ENCODE results near the gene SWAP70. TPM values are rescaled to one million over a fixed set of nuclear protein-coding genes. Genes with fewer than 3 reads are reported as not detected.
"Not testable (repeated sequence)": the region's sequence is repeated elsewhere in the genome, so short reads cannot be mapped to it uniquely, and the experiment has no call there.

Gene SWAP70
- total and polyA plus RNA-seq, 10 donors: 34.9 to 130 (median 108) TPM

- no peak for TF ChIP-seq POLR2AphosphoS5 (IDR thresholded peaks at IDR 0.05)
- no peak for TF ChIP-seq POLR2A (IDR thresholded peaks at IDR 0.05)
- TF ChIP-seq CTCF (IDR thresholded peaks at IDR 0.05 in 8 of 11, conservative IDR thresholded peaks at IDR 0.05 in 3 of 11): no peak
- Histone ChIP-seq H3K9me3 (no peaks in the 10 kb centered on the region), H3K36me3 (no peaks in the 10 kb centered on the region), H3K4me1 (peaks cover 17 to 86% (median 59%) of the 10 kb centered on the region in 6 donors), H3K27ac (peak overlapping the region in 5 of 8 donors; percentile 90 to 95 (median 92)), H3K4me3 (no peak overlapping the region), H3K27me3 (replicated peaks in 1 of 7) (no peaks in the 10 kb centered on the region)
- DNase-seq: no peak
- WGBS, 5 donors: 90 to 95% (median 92%) methylated on average over 4 of the region's 4 CpGs
- intact Hi-C loops (cut with DNase I; ENCODE audit: low total_unique reads): loop anchor here (5.0 to 10.0 kb wide), 2 partner anchors 48 to 110 kb away; partner anchors contain the start of gene SWAP70
Observed at GRCh38 chr11:9616858-9617257, 47.0 kb upstream of the SWAP70 start.

GRCh38 chr11:9617940-9618339 is 45.9 kb upstream of the SWAP70 start:
- Histone ChIP-seq H3K27me3 (replicated peaks in 1 of 7) (no peaks in the 10 kb centered on the region), H3K27ac (no peak overlapping the region), H3K4me3 (no peak overlapping the region), H3K36me3 (no peaks in the 10 kb centered on the region), H3K4me1 (peaks cover 13 to 75% (median 51%) of the 10 kb centered on the region in 6 donors), H3K9me3 (no peaks in the 10 kb centered on the region)
- no peak for TF ChIP-seq POLR2AphosphoS5 (IDR thresholded peaks at IDR 0.05)
- no peak for TF ChIP-seq POLR2A (IDR thresholded peaks at IDR 0.05)
- no peak for TF ChIP-seq CTCF (IDR thresholded peaks at IDR 0.05 in 8 of 11, conservative IDR thresholded peaks at IDR 0.05 in 3 of 11)
- intact Hi-C loops (cut with DNase I; ENCODE audit: low total_unique reads): loop anchor here (5.0 to 10.0 kb wide), 2 partner anchors 47 to 109 kb away; partner anchors contain the start of gene SWAP70
- DNase-seq: no peak
- WGBS, 5 donors: 90 to 97% (median 93%) methylated on average over 5 of the region's 5 CpGs

GRCh38 chr11:9619004-9619403 is 44.9 kb upstream of the SWAP70 start:
- no peaks in the 10 kb centered on the region for H3K27me3 ChIP-seq (replicated peaks in 1 of 7)
- H3K36me3 ChIP-seq: no peaks in the 10 kb centered on the region
- H3K27ac ChIP-seq: peak overlapping the region in 3 of 8 donors; percentile 19 to 36 (median 30)
- DNase-seq: no peak
- H3K9me3 ChIP-seq: no peaks in the 10 kb centered on the region
- H3K4me3 ChIP-seq: no peak overlapping the region
- WGBS, 5 donors: 93 to 98% (median 96%) methylated on average over 1 of the region's 1 CpG
- peaks cover 13 to 64% (median 41%) of the 10 kb centered on the region in 6 donors for H3K4me1 ChIP-seq
- TF ChIP-seq POLR2A (IDR thresholded peaks at IDR 0.05): no peak
- no peak for TF ChIP-seq POLR2AphosphoS5 (IDR thresholded peaks at IDR 0.05)
- TF ChIP-seq CTCF (IDR thresholded peaks at IDR 0.05 in 8 of 11, conservative IDR thresholded peaks at IDR 0.05 in 3 of 11): no peak
- intact Hi-C loops (cut with DNase I; ENCODE audit: low total_unique reads): loop anchor here (5.0 to 10.0 kb wide), 2 partner anchors 46 to 108 kb away; partner anchors contain the start of gene SWAP70

- peaks cover 11 to 63% (median 39%) of the 10 kb centered on the region in 6 donors for H3K4me1 ChIP-seq
- H3K36me3 ChIP-seq: no peaks in the 10 kb centered on the region
- no peak overlapping the region for H3K4me3 ChIP-seq
- peak overlapping the region in 3 of 8 donors; percentile 19 to 37 (median 30) for H3K27ac ChIP-seq
- DNase-seq: no peak
- intact Hi-C loops (cut with DNase I; ENCODE audit: low total_unique reads): loop anchor here (5.0 to 10.0 kb wide), 2 partner anchors 45 to 107 kb away; partner anchors contain the start of gene SWAP70
- no peaks in the 10 kb centered on the region for H3K27me3 ChIP-seq (replicated peaks in 1 of 7)
- no peaks in the 10 kb centered on the region for H3K9me3 ChIP-seq
- no peak for TF ChIP-seq CTCF (IDR thresholded peaks at IDR 0.05 in 8 of 11, conservative IDR thresholded peaks at IDR 0.05 in 3 of 11)
- no peak for TF ChIP-seq POLR2A (IDR thresholded peaks at IDR 0.05)
- TF ChIP-seq POLR2AphosphoS5 (IDR thresholded peaks at IDR 0.05): no peak
Observed at GRCh38 chr11:9619971-9620370, 43.9 kb upstream of the SWAP70 start.

GRCh38 chr11:9622353-9622752 is 41.5 kb upstream of the SWAP70 start:
- H3K36me3 ChIP-seq; H3K27ac ChIP-seq; intact Hi-C loops (cut with DNase I; ENCODE audit: low total_unique reads); H3K9me3 ChIP-seq; H3K4me3 ChIP-seq; H3K27me3 ChIP-seq (replicated peaks in 1 of 7); DNase-seq: not testable (repeated sequence)
- peaks cover 17 to 63% (median 35%) of the 10 kb centered on the region in 6 donors for H3K4me1 ChIP-seq
- WGBS, 5 donors: 80 to 89% (median 86%) methylated on average over 7 of the region's 7 CpGs

GRCh38 chr11:9623053-9623452 is 40.8 kb upstream of the SWAP70 start:
- H3K27ac ChIP-seq; H3K27me3 ChIP-seq (replicated peaks in 1 of 7); H3K4me3 ChIP-seq; intact Hi-C loops (cut with DNase I; ENCODE audit: low total_unique reads); DNase-seq; H3K36me3 ChIP-seq; H3K9me3 ChIP-seq: not testable (repeated sequence)
- H3K4me1 ChIP-seq: peaks cover 17 to 63% (median 35%) of the 10 kb centered on the region in 6 donors
- WGBS, 5 donors: 95 to 100% (median 97%) methylated on average over 1 to 23 of the region's 23 CpGs

Data from spleen (tissue), 11 donors.